ENCODE data around the gene ATG13.
"Not testable (repeated sequence)": the region's sequence is repeated elsewhere in the genome, so short reads cannot be mapped to it uniquely, and the experiment has no call there.

Gene ATG13

GRCh38 chr11:46642627-46643335 is 25.4 kb downstream of the ATG13 start:
- no peak for FAIRE-seq
- DNase-seq (ENCODE audit: insufficient read length, low spot score): no peak

GRCh38 chr11:46643531-46643930 is 26.2 kb downstream of the ATG13 start:
- DNase-seq (ENCODE audit: insufficient read length, low spot score) (no peak), FAIRE-seq (no peak)

GRCh38 chr11:46643986-46644385 is 26.6 kb downstream of the ATG13 start:
- no peak for DNase-seq (ENCODE audit: insufficient read length, low spot score)
- no peak for FAIRE-seq

GRCh38 chr11:46649180-46649738 is 31.9 kb downstream of the ATG13 start:
- DNase-seq (ENCODE audit: insufficient read length, low spot score): peak; percentile 83
- FAIRE-seq: no peak

GRCh38 chr11:46655631-46656030 is 38.3 kb downstream of the ATG13 start:
- DNase-seq (ENCODE audit: insufficient read length, low spot score): no peak
- no peak for FAIRE-seq

- FAIRE-seq (no peak), DNase-seq (ENCODE audit: insufficient read length, low spot score) (no peak)
These were observed 39.8 kb downstream of the ATG13 start for GRCh38 chr11:46657186-46657585.

GRCh38 chr11:46658259-46658658 is 40.9 kb downstream of the ATG13 start:
- FAIRE-seq (no peak), DNase-seq (ENCODE audit: insufficient read length, low spot score) (no peak)

GRCh38 chr11:46659908-46660307 is 42.6 kb downstream of the ATG13 start:
- FAIRE-seq (no peak), DNase-seq (ENCODE audit: insufficient read length, low spot score) (no peak)

GRCh38 chr11:46661836-46662235 is 44.5 kb downstream of the ATG13 start:
- FAIRE-seq (no peak), DNase-seq (ENCODE audit: insufficient read length, low spot score) (no peak)

- FAIRE-seq (no peak), DNase-seq (ENCODE audit: insufficient read length, low spot score) (no peak)
These were observed 45.0 kb downstream of the ATG13 start for GRCh38 chr11:46662366-46662765.

- FAIRE-seq (no peak), DNase-seq (ENCODE audit: insufficient read length, low spot score) (no peak)
These were observed 46.1 kb downstream of the ATG13 start for GRCh38 chr11:46663277-46663940.

GRCh38 chr11:46664612-46665011 is 47.3 kb downstream of the ATG13 start:
- FAIRE-seq: no peak
- DNase-seq (ENCODE audit: insufficient read length, low spot score): no peak

GRCh38 chr11:46665356-46665755 is 48.0 kb downstream of the ATG13 start:
- no peak for FAIRE-seq

GRCh38 chr11:46666516-46666915 is 49.2 kb downstream of the ATG13 start:
- DNase-seq (ENCODE audit: insufficient read length, low spot score) (no peak), FAIRE-seq (no peak)

More at GRCh38 chr11:46665356-46665755, 48.0 kb downstream of the ATG13 start:
- no peak for DNase-seq (ENCODE audit: insufficient read length, low spot score)

GRCh38 chr11:46667043-46667481 is 49.7 kb downstream of the ATG13 start:
- no peak for FAIRE-seq
- no peak for DNase-seq (ENCODE audit: insufficient read length, low spot score)

GRCh38 chr11:46668480-46669085 is 51.2 kb downstream of the ATG13 start:
- FAIRE-seq (no peak), DNase-seq (ENCODE audit: insufficient read length, low spot score) (no peak)

GRCh38 chr11:46669711-46670139 is 52.4 kb downstream of the ATG13 start:
- FAIRE-seq (no peak), DNase-seq (ENCODE audit: insufficient read length, low spot score) (no peak)

- FAIRE-seq; DNase-seq (ENCODE audit: insufficient read length, low spot score): not testable (repeated sequence)
These were observed 53.2 kb downstream of the ATG13 start for GRCh38 chr11:46670521-46670920.

- FAIRE-seq: no peak
- DNase-seq (ENCODE audit: insufficient read length, low spot score): no peak
These were observed 54.6 kb downstream of the ATG13 start for GRCh38 chr11:46671958-46672315.

GRCh38 chr11:46672381-46672839 is 55.1 kb downstream of the ATG13 start:
- DNase-seq (ENCODE audit: insufficient read length, low spot score): no peak

GRCh38 chr11:46673713-46674462 is 56.5 kb downstream of the ATG13 start:
- no peak for DNase-seq (ENCODE audit: insufficient read length, low spot score)
- FAIRE-seq: no peak

More at GRCh38 chr11:46672381-46672839, 55.1 kb downstream of the ATG13 start:
- no peak for FAIRE-seq

All from HTR-8/SVneo (cell line).